ENCODE data around the gene UBTD2.

The UBTD2 gene

DNA sequence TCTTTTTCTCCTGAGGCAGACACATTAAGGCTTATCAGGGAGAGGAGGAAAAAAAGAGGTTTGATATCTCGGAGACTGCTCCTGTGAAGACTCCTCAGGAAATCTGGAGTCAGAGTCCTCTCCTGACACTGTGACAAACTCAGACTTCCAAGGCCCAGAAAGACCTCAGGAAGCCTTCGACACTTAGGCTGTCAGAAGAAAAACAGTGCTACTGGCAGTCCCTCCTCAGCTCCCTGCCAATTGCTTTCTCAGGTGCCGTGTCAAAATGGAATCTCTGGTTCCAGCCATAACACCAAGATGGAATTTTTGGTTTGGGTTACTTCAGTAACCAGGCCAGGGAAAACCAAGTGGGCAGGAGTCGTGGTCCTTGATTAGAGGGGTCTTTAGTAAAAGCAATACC, 99.7 kb downstream of the UBTD2 start:
- peaks cover 84% of the 10 kb centered on the region for H3K79me2 ChIP-seq (ENCODE audit: low read length)
- no peak overlapping the region; the same call in 1 of the 2 replicates for H3K9ac ChIP-seq (ENCODE audit: low read length)
- H3K27me3 ChIP-seq (replicated peaks; ENCODE audit: insufficient read depth, low read length) = no peaks in the 10 kb centered on the region
- H2AFZ ChIP-seq (ENCODE audit: low read length) = no peak overlapping the region
- no peaks in the 10 kb centered on the region for H3K36me3 ChIP-seq (replicated peaks; ENCODE audit: insufficient read depth, low read length)
- H3K4me1 ChIP-seq (ENCODE audit: low read length) = peaks cover 32% of the 10 kb centered on the region
- H3K9me3 ChIP-seq (replicated peaks; ENCODE audit: insufficient read depth, low read length) = no peaks in the 10 kb centered on the region
- H3K4me3 ChIP-seq (ENCODE audit: low read length) = no peak overlapping the region
- peak overlapping the region; percentile 96; the same call in 1 of the 2 replicates for H3K27ac ChIP-seq (ENCODE audit: low read length)
- no peak for DNase-seq
- no peak for TF ChIP-seq EZH2 (optimal IDR thresholded peaks at IDR 0.05; ENCODE audit: low read depth, low read length)
- no peak for TF ChIP-seq EZH2phosphoT487 (IDR thresholded peaks at IDR 0.05; ENCODE audit: low read length)
- TF ChIP-seq, protein P1, sequence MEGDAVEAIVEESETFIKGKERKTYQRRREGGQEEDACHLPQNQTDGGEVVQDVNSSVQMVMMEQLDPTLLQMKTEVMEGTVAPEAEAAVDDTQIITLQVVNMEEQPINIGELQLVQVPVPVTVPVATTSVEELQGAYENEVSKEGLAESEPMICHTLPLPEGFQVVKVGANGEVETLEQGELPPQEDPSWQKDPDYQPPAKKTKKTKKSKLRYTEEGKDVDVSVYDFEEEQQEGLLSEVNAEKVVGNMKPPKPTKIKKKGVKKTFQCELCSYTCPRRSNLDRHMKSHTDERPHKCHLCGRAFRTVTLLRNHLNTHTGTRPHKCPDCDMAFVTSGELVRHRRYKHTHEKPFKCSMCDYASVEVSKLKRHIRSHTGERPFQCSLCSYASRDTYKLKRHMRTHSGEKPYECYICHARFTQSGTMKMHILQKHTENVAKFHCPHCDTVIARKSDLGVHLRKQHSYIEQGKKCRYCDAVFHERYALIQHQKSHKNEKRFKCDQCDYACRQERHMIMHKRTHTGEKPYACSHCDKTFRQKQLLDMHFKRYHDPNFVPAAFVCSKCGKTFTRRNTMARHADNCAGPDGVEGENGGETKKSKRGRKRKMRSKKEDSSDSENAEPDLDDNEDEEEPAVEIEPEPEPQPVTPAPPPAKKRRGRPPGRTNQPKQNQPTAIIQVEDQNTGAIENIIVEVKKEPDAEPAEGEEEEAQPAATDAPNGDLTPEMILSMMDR (IDR thresholded peaks at IDR 0.05; ENCODE audit: low read length) = no peak
- H4K20me1 ChIP-seq (ENCODE audit: insufficient read depth, low read length) = no peaks in the 10 kb centered on the region
- no peak overlapping the region for H3K4me2 ChIP-seq (ENCODE audit: low read depth, low read length)
- H3K9me2 ChIP-seq (replicated peaks; ENCODE audit: insufficient read depth, low read length) = no peaks in the 10 kb centered on the region
- H3F3A ChIP-seq (ENCODE audit: insufficient read depth, low read length) = peaks cover 56% of the 10 kb centered on the region

DNA sequence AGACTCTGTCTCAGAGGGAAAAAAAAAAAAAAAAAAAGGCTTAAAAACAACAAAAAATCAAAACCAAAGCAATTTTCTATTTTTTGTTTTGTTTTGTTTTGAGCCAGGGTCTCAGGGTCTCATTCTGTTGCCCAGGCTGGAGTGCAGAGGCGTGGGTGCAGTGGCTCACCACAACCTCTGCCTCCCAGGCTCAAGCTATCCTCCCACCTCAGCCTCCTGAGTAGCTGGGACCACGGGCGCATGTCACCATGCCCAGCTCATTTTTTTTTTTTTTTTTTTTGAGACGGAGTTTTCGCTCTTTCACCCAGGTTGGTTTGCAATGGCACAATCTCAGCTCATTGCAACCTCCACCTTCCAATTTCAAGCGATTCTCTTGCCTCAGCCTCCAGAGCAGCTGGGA, 101.3 kb downstream of the UBTD2 start:
- peaks cover 54% of the 10 kb centered on the region for H3F3A ChIP-seq (ENCODE audit: insufficient read depth, low read length)
- no peaks in the 10 kb centered on the region for H3K36me3 ChIP-seq (replicated peaks; ENCODE audit: insufficient read depth, low read length)
- H2AFZ ChIP-seq (ENCODE audit: low read length) = no peak overlapping the region
- TF ChIP-seq EZH2 (optimal IDR thresholded peaks at IDR 0.05; ENCODE audit: low read depth, low read length) (no peak), EZH2phosphoT487 (IDR thresholded peaks at IDR 0.05; ENCODE audit: low read length) (no peak)
- TF ChIP-seq, protein P1 (IDR thresholded peaks at IDR 0.05; ENCODE audit: low read length) = no peak
- H3K9me2 ChIP-seq (replicated peaks; ENCODE audit: insufficient read depth, low read length) = no peaks in the 10 kb centered on the region
- no peak overlapping the region for H3K4me3 ChIP-seq (ENCODE audit: low read length)
- no peaks in the 10 kb centered on the region for H3K27me3 ChIP-seq (replicated peaks; ENCODE audit: insufficient read depth, low read length)
- H3K9ac ChIP-seq (ENCODE audit: low read length) = no peak overlapping the region
- H3K27ac ChIP-seq (ENCODE audit: low read length) = no peak overlapping the region
- peaks cover 94% of the 10 kb centered on the region for H3K79me2 ChIP-seq (ENCODE audit: low read length)
- no peaks in the 10 kb centered on the region for H4K20me1 ChIP-seq (ENCODE audit: insufficient read depth, low read length)
- no peak for DNase-seq
- H3K4me2 ChIP-seq (ENCODE audit: low read depth, low read length) = no peak overlapping the region
- peaks cover 44% of the 10 kb centered on the region for H3K4me1 ChIP-seq (ENCODE audit: low read length)
- H3K9me3 ChIP-seq (replicated peaks; ENCODE audit: insufficient read depth, low read length) = no peaks in the 10 kb centered on the region

DNA sequence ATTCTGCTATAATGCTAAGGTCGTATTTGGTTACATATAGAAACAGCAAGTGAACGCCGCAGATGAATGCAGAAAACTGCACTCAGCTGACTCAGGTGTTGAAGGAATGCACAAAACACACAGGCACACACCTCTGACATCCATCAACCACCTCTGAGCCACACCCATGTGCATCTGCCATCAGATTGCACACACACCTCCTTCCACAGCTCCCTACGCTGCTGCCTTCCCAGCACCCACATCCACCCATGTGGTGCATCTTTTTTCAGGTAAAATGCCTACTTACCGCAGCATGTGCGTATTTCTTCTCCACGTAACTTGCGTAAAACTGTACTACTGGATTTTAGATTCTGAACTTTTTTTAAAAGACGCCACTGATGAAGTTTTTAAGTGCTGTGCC, 102.6 kb downstream of the UBTD2 start:
- Histone ChIP-seq H3K4me3 (ENCODE audit: low read length) (no peak overlapping the region), H3K9me2 (replicated peaks; ENCODE audit: insufficient read depth, low read length) (no peaks in the 10 kb centered on the region), H3K36me3 (replicated peaks; ENCODE audit: insufficient read depth, low read length) (no peaks in the 10 kb centered on the region), H3K27ac (ENCODE audit: low read length) (peak overlapping the region; percentile 96; the same call in 1 of the 2 replicates), H3K27me3 (replicated peaks; ENCODE audit: insufficient read depth, low read length) (no peaks in the 10 kb centered on the region), H2AFZ (ENCODE audit: low read length) (no peak overlapping the region), H4K20me1 (ENCODE audit: insufficient read depth, low read length) (no peaks in the 10 kb centered on the region), H3F3A (ENCODE audit: insufficient read depth, low read length) (peaks cover 48% of the 10 kb centered on the region), H3K9me3 (replicated peaks; ENCODE audit: insufficient read depth, low read length) (no peaks in the 10 kb centered on the region), H3K4me1 (ENCODE audit: low read length) (peaks cover 53% of the 10 kb centered on the region), H3K9ac (ENCODE audit: low read length) (no peak overlapping the region), H3K4me2 (ENCODE audit: low read depth, low read length) (peak overlapping the region; percentile 7; the same call in 1 of the 2 replicates), H3K79me2 (ENCODE audit: low read length) (peaks cover 94% of the 10 kb centered on the region)
- no peak for TF ChIP-seq EZH2phosphoT487 (IDR thresholded peaks at IDR 0.05; ENCODE audit: low read length)
- TF ChIP-seq EZH2 (optimal IDR thresholded peaks at IDR 0.05; ENCODE audit: low read depth, low read length) = no peak
- TF ChIP-seq, protein P1 (IDR thresholded peaks at IDR 0.05; ENCODE audit: low read length) = no peak
- no peak for DNase-seq

Measured in MM.1S (cell line).